GM21825 (cell line): Measurements from ENCODE around the gene GPSM3.
"Not testable (repeated sequence)": the region's sequence is repeated elsewhere in the genome, so short reads cannot be mapped to it uniquely, and the experiment has no call there.

Source experiments
- ATAC-seq: cut with Tn5 transposase; IDR thresholded peaks from one replicate; pipeline ENCODE4 v1.9.1; 2021; ENCODE audit warnings: mild to moderate bottlenecking, moderate library complexity; ENCODE audit not compliant: unreplicated experiment

Gene GPSM3, protein sequence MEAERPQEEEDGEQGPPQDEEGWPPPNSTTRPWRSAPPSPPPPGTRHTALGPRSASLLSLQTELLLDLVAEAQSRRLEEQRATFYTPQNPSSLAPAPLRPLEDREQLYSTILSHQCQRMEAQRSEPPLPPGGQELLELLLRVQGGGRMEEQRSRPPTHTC

DNA sequence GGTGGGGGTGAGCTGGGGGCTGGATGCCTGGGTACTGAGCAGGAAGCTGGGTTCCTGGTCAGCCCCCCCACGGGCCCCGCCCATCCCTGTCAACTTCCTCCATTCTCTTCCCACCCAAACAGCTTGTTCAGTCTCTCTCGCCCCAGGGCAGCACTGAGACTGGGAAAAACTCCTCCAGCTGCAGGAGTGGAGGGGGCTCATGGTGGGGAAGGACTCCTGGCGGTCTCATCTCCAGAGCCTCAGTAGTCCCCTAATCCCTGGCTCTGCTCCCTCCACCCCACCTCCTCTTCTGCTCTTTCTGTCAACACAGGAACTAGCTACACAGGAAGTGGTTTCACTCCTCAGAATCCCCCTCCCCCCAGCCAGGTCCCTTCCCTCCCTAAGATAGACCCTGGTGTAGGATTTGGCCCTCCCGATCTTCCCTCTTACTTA lies at the start of gene GPSM3:
Gene GPSM3 (minus strand): TSS at position 36 of the 432 bp plus-strand sequence. CDS start 130 bp downstream, outside the sequence.
- ATAC-seq, result no peak

DNA sequence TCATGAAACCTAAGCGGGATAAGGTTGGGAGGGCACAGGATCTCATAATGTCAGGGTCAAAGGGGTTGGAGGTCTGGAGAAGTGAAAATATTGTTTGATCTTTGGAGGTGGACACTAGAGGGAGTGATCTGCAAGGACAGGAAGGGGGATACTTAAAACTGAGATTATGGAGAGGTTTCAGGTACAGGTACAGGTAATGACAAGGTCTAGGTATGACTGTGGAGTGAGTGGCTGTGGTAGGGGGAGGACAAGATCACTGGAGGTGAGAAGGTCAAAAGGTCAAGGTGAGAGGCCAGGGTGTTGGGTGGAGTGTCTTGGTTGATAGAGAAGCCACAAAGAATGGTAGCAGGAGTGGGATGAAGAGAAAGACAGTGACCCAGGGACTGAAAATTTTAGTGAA lies 48.2 kb upstream of the GPSM3 start:
- no peak for ATAC-seq

DNA sequence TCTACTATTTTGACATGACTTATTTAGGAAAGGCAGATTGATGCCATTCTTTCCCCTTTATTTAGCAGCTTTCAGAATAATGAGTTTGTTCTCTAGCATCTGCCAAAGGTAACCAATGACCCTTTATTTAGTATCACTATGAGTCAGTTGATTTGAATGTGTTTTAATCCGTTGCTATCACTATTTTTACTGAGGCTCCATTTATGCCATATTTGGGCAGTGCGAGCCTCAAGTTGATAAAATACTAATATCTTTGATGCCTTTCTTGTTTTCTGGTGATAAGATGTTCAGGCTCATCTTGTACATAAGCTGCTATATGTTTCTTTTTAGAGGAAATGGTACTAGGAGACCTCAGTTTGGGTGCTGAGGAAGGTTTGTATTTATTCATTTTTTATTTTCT lies 47.0 kb upstream of the GPSM3 start:
- no peak for ATAC-seq

DNA sequence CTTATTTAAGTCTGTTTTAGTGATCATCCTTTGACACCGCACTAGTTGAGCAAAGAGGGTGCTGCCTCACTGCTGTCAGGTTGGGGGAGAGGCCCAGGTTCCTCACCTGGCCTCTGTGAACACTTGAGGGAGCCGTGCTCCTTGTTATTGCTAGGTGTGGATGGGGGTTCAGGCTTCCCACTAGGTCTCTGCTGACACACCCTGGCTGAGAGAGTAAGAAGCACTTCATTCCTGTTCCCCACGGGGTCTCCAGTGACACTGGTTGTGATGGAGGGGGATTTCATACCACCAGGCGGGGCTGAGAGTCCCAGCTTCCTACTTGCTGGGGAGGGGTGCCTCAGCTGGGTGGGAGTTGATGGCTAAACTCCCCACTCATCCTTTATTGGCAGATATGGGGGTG lies 42.5 kb upstream of the GPSM3 start:
- no peak for ATAC-seq

DNA sequence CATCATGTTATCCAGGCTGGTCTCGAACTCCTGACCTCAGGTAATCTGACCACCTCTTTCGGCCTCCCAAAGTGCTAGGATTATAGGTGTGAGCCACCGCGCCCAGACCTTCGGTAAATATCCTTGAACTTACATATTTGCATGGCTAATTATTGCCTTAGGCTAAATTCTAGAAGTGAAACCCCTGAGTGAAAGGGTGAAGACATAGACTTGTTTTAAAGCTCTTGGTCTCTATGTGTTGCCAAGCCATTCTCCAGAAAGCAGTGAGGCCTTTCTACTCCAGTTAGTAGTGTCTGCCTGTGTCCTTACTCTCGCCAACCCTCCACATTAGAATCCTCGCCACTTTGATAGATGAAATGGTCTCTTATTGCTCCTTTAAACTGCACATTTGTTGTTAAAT lies 34.0 kb upstream of the GPSM3 start:
- ATAC-seq, result no peak

DNA sequence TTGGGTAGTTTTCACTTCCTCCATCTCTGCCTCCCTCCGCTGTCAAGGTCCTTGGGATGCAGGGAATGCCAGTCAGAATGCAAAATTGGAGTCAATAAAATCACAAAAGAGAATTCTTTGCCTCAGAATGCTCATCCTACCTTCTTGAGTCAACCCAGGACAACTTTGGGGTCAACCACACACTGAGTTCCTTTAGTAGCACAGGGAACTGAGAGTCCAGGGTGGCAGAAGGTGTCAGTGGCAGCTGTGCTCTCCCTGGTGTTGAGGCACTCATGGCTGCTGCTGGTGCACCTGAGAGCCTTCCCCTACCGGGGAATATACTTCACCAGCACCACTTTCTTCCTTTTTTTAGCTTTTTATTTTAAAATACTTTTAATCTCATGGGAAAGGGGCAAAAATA lies 32.3 kb upstream of the GPSM3 start:
- no peak for ATAC-seq

DNA sequence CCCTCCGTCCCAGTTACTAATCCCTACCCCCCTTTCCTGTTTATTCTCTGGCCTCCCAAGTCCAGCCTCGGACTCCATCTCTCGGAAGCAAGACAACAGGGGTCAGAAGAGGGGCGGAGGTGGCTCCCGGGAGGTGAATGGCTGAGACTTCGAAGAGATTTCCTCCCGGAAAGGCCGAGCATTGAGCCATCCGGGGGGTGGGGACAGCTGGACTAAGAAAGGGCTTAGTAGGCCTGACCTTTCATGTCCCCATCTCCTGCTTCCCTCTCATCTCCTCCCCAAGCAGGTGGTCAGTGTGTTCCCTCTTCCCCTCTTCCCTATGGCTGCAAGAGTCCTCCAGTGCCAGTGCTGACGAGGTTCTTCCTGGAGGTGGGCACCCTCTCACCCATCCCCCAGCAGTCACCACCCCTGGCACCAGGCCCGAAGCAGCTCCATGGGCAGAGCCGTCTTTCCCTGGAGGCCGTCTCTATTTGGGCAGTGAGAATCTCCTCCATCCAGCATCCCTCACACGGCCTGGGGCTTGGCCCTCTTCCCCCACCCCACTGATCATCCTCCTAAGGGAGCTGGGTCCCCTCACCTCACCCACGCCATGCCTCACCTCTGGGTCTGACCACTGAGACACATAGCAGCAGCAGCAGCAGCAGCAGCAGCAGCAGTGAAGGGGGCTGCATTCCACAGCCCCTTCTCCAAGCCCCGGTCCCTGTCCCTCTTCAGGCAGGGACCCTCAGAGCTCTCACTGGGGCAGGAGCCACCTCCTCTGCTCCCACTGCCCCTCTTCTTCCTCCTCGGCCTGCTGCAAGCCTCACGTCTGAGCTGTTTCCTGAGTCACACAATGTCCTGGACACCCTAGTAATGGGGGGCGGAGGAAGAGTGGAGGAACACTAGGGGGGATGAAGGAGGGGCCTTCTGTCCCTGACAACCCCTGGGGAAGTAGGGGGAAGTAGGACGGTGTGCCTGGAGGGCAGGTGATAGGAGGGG lies 31.1 kb upstream of the GPSM3 start, which contains the start of gene NOTCH4:
Gene NOTCH4 (minus strand): TSS at position 810 of the 978 bp plus-strand sequence. CDS start 139 bp downstream, at position 671.
- ATAC-seq, result no peak

DNA sequence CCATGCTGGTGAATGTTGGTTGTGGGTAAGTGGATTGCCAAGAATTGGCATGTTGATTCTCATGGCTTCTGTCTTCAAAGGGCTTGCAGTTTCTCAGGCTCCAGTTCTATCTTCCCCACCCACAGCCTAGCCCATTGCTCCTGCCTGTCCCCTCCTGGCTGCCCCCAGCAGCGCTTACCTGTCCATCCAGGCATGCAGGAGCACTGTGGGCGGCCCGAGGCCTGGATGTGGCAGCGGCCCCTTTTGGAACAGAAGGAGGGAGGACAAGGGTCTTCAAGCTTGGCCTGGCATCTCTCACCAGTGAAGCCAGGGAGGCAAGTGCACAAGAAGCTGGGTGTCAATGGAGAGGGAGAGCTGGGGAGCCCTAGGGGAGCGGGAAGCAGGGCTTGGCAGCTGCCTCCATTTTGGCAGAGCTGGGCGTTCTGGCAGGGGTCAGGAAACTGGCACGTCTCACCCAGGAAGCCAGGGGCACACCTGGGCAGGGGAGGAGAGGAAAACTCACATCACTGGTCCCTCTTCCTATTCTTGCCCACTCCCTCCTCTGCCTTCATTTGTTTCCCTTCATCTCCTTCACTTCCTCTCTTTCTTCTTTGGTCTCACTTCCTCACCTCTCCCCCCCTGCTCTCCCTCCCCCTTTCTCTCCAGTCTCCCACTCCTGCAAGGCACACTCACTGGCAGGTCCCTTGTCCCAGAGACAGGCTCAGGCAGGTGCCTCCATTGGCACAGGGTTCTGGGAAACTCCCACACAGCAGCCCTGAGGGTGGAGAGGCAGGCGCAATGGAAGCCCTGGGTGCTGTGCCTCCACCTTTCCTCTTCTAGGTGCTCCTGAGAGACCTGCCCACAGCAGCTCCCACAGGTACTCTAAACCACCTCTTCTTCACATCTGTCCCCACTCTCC lies 30.1 kb upstream of the GPSM3 start:
- no peak for ATAC-seq

DNA sequence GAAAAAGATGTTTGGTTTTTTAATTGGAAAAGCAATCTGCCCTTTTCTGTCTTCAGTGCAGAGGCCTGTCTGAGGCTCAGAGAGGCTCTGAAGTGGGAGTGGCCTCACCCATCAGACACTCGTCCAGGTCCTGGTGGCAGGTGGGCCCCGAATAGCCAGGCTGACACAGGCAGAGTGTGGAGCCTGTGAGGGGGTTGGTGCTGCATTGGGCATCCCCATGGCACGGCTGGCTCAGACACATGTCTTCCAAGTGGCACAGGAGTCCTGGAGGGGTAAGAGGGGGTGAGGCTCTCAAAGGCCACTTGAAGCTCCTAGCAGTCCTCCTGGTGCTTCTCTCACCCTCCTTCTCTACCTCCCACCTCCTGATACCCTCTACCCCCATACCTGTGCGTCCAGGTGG lies 27.6 kb upstream of the GPSM3 start:
- ATAC-seq, result no peak

DNA sequence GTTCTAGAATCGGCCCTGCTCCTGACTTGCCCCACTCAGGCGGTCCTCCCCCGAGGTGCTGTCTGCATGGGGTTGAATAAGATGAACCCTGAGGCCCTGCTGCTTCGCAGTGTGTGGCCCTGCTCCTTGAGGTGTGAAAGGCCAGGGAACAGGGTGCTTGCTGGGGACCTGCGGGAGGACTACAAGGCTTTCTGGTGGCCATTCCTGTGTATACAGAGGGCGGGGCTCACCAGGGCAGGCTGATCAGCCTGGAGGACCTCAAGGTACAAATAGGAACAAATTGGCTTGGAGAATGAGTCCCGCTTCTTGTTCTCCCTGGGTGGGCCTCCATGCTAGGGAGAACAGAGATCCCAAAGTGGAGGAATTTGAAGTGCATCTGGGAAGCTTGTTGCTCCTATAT lies 25.7 kb upstream of the GPSM3 start:
- no peak for ATAC-seq

DNA sequence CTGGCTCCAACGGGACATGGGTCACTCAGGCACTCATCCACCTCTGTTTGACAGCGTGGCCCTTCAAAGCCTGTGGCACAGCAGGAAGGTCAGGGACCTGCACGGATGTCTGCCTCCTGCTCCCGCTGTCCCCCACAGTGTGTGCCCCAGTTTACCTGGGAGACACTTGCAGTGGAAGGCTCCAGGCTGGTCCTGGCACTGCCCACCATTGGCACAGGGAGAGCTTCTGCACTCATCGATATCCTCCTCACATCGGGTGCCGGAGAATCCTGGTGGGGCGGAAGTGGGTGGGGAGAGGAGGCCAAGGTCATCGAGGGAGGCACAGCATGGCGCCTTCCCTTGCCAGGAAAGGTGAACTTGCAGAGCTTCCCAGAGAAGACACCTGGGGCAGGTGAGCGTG lies 24.6 kb upstream of the GPSM3 start:
- ATAC-seq, result no peak

DNA sequence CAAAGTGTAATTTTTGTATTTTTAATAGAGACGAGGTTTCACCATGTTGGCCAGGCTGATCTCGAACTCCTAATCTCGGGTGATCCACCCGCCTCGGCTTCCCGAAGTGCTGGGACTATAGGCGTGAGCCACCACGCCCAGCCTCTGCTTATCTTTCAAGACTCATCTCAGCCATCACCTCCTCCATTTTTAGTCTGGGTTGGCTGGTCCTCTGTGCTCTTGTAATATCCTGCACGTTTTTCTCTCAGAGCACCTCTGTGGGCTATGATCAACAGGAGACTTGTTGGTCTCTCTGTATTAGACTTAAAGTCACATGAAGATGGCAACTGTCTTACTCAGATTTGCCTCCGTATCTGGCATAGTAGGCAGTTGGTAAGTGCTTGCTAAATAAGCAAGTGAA lies 23.8 kb upstream of the GPSM3 start:
- no peak for ATAC-seq

DNA sequence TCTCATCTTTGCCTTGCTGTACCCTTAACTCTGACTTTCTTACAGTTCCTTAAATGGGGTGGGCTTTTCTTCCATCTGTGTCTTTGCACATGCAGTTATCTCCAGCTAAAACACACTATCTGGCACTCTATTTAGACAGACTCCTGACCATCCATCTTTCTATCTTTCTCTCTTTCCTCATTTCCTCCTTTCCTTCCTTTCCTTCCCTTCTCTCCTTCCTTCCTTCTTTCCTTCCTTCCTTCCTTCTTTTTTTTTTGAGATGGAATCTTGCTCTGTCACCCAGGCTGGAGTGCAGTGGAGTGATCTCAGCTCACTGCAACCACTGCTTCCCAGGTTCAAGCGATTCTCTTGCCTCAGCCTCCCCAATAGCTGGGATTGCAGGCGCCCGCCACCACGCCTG lies 23.2 kb upstream of the GPSM3 start:
- ATAC-seq, result no peak

DNA sequence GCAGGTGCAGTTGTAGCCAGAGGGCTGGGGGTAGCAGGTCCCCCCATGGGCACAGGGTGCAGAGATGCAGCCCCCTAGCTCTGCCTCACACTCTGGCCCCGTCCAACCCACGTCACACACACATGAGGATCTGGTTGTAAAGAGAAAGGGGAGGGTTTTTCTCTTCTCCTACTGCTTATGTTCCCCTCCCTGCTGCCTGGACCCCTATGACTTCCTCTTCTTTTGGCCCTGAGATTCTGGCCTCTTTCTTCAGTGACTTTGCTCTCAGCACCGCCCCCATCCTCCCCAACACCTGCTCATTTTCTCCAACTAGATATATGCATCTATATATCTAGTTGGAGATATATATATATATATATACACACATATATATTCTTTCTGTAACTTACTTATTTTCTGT lies 21.7 kb upstream of the GPSM3 start:
- no peak for ATAC-seq

DNA sequence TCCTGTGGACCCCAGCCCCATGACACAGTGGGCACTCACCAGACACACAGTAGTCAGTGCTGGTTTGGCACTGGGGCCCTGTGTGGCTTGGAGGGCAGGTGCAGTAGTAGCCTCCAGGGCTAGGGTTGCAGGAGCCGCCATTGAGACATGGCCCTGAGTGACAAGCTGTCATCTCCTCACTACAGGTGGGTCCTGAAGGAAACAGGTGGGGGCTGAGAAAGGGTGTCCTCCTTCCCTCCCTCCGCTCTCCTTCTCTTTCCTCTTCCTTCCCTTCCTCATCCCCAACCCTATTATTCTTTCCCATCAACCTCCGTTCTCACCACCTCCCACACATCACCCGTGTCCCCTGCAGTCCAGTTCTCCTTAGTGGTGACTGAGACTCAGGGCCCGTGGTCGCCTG lies 21.2 kb upstream of the GPSM3 start:
- ATAC-seq, result no peak

DNA sequence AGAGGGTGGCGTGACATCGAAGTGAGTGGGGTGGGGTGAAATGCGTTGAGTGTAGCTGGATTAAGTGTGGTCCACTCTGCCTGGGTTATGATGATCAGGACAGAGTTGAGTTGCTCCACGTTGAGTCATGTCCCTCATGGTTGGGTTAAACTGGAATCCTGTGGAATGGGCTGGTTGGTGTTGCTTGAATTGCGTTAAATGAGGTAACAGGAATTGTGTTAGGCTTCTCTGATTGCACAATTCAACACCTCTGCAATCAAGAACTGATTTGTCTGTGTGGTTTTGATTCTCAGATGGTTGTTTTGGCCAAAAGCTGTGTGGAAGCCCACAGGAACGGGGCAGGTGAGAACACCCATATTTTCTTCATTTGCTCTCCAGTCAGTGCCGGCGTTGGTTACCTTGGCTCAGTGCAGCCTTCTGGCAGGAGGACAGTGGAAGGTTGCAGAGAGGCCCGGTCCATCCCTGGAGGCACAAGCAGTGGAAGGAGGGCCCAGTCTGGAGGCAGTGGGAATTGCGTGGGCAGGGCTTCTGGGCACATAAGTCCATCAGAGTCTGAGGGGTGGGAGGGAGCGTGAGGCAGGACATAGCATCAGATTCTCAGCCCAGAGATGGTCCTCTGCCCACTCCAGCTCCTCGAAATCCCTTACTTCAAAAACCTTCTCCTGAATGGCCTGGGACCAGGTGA lies 19.8 kb upstream of the GPSM3 start:
- ATAC-seq, result no peak

DNA sequence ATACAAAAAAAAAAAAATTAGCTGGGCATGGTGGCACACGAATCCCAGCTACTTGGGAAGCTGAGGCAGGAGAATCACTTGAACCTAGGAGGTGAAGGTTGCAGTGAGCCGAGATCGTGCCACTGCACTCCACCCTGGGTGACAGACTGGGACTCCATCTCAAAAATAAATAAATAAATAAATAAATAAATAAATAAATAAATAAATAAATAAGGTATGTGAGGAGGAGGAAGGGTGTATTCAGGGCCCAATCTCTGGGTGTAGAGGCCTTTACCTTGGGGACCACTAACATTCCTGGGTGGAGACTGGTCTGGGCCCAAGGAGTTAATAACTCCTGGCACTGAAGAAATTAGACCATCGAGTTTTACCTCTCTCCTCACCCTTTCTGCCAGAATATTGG lies 19.0 kb upstream of the GPSM3 start:
- ATAC-seq, result not testable (repeated sequence)

DNA sequence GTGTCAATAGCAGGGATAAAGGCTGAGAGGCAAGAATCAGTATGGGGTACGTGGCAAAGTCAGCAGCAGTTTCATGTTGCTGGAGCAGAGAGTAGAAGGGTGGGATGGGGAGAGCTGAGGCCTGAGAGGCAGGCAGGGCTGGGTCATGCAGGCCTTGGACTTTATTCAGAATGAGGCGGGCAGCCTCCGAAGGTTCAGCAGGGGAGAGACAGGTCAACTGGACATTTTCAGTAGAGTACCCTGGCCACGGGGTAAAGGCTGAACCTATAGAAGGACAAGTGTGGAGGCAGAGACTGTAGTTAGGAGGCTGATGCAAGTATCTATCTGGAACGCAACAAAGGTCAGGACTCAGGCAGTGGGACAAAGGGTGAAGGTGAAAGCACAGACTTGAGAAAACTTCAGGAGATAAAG lies 17.8 kb upstream of the GPSM3 start:
- ATAC-seq, result no peak

DNA sequence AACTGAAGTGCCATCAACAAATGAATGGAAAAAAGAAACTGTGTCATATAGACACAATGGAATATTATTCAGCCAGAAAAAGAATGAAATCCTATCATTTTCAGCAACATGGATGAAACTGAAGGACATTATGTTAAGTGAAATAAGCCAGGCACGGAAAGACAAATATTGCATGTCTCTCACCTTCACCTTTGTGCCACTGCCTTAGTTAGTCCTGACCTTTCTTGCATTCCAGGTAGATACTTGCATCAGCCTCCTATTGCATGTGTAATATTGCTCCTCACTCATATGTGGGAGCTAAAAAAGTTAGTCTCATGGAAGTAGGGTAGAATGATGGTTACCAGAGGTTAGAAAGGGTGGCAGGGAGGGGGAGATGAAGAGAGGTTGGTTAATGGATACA lies 16.6 kb upstream of the GPSM3 start:
- ATAC-seq, result no peak

DNA sequence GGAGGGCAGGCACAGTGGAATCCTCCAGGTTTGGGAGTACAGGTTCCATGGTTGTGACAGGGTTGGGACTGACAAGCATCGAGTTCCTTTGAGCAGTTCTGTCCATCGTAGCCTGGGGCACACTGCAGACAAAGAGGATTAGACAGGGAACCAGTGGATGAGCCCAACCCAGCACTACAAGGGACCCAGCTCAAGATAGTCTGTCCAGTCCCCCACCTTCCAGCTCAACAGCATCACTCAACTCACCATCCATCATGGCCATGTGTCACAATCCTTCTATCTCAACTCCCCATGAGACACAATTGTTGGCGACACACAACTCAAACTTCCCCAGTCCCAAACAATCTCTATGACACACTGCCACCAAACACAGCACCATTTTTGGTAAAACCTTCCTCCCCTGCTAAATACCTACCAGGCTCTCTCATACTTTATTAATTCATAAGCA lies 11.8 kb upstream of the GPSM3 start:
- no peak for ATAC-seq
